Fibroblast of lung (primary cell): Measurements from ENCODE around the gene GABRB2.

ENCODE experiments used
- CTCF ChIP-seq, 2 donors: IDR thresholded peaks in 1 of 2; conservative IDR thresholded peaks in 1 of 2; 1 replicate in 1 of 2; 2 replicates in 1 of 2; pipeline ENCODE4 v1.5.1; 2011 to 2012; ENCODE audit warnings: low read length in 2 of 2, control low read depth in 1 of 2, inconsistent platforms in 1 of 2, low read depth in 1 of 2, mild to moderate bottlenecking in 1 of 2
- EZH2 ChIP-seq: IDR thresholded peaks from 2 replicates; pipeline ENCODE4 v1.5.1; 2012; ENCODE audit warnings: low read length, control low read depth, mild to moderate bottlenecking; ENCODE audit errors: missing control alignments

- no peak for TF ChIP-seq CTCF (conservative IDR thresholded peaks at IDR 0.05 in 1 of 2, IDR thresholded peaks at IDR 0.05 in 1 of 2; ENCODE audit: low read depth in 1 of 2, low read length in 2 of 2)
- no peak for TF ChIP-seq EZH2
These were observed 15.8 kb downstream of the GABRB2 start for GRCh38 chr5:161530700-161531099.
